Right renal cortex interstitium (tissue), 3 donors: ENCODE measurements around the gene RHEB. TPM values are rescaled to one million over a fixed set of nuclear protein-coding genes. Genes with fewer than 3 reads are reported as not detected.

Experiments used
- DNase-seq, 3 donors: peaks; one replicate each; pipeline ENCODE4 v3.0.0-alpha.2; 2013; ENCODE audit warnings: low read depth in 3 of 3, low spot score in 2 of 3
- polyA plus RNA-seq, 3 donors: library from polyadenylated mRNA; unstranded; fragments of 120-200 nt; gene quantifications; one replicate each; pipeline ENCODE4 v1.2.1, GENCODE V29; 2013; ENCODE audit not compliant: insufficient read length in 3 of 3

The RHEB gene, protein sequence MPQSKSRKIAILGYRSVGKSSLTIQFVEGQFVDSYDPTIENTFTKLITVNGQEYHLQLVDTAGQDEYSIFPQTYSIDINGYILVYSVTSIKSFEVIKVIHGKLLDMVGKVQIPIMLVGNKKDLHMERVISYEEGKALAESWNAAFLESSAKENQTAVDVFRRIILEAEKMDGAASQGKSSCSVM
- polyA plus RNA-seq = 100 to 1,000 TPM; 147 to 154 (median 149) TPM

DNA sequence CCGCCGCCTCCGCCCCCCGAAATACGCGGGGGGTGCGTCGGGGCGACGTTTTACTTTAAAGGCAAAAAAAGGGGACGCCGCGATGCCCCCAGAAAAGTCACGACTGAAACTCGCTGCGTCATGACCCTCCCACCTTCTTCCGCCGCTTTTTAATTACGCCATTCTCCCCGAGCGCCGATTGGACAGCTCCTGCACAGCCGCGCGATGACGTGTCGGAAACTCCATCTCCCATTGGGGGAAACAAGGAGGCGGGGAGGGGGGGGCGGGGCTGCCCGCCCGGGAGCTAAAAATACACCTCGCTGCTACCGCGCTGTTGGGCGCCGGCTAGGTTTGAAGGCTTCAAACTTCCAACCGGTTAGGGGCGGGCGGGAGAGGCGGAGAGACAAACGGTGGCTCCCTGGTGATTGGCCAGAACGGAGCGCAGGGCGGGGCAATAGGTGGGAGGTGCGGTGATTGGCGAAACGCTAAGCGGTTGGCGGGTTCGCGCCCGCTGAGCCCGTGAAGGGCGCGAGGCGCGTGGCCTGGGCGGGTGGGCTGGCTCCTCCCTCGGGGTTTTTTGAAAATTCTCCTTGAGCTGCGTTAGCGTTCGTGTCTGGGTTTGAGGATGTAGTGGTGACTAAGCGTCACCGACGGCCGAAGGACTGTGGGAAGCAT, at the start of gene RHEB:
Gene RHEB, minus strand, starts transcription at position 131 of the 654 bp plus-strand sequence. CDS start 384 bp downstream, outside the sequence.
- DNase-seq = peak; percentile 96 to 99 (median 98)

DNA sequence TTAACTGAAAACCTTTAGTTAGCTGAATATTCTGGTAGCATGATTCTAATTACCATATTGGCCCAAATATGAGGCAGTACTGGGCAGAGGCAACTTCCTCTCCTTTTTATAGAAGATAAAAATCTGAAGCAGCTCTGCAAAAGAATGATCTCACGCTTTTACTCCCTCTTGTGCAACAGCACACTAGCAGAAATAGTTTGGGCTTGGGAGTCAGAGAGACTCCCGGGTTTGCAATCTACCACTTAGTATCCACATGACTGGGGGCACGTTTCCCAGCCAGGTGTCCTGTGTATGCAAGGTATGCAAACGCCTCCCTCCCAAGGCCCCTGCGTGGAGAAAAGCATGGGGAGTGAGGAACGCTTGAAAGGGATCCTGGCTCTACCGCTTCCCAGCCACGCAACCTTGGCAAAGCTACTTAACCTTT, 47.2 kb upstream of the RHEB start:
- no peak for DNase-seq

DNA sequence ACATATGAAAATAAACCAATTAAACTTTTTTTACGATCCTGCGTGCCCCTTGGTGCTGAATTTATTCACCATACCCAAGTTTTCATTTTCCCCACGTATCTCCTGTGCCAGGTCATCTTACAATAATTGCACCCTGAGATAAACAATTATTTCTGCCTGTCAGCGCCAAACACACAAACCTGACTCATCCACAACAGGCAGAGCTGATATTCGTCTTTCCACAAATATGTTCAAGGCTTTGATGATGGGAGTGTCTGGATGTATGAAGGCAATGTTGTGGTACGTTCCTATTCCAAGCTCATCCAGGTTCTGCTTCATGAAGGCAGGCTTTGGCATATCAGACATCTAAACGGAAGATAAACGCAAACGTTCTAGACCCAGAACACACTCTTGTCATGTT, 45.8 kb upstream of the RHEB start:
- DNase-seq = no peak

DNA sequence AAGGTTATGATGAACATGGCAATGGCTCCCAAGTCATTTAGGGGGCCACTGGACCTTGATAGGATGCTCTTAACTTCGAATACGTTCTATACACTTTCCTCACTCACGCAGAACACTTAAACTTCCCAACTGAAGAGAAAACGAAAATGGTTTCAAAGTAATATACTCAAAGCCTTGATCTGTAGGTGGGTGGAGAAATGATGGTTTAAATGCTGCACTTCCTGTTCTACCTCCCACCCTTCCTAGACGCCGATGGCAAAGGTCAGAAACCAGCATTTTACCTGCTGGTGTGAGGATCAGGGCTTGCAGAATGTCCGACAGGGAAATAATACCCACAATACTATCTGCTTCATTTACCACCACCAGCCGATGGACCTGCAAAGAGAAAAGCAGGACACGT, 40.5 kb upstream of the RHEB start:
- DNase-seq = no peak

DNA sequence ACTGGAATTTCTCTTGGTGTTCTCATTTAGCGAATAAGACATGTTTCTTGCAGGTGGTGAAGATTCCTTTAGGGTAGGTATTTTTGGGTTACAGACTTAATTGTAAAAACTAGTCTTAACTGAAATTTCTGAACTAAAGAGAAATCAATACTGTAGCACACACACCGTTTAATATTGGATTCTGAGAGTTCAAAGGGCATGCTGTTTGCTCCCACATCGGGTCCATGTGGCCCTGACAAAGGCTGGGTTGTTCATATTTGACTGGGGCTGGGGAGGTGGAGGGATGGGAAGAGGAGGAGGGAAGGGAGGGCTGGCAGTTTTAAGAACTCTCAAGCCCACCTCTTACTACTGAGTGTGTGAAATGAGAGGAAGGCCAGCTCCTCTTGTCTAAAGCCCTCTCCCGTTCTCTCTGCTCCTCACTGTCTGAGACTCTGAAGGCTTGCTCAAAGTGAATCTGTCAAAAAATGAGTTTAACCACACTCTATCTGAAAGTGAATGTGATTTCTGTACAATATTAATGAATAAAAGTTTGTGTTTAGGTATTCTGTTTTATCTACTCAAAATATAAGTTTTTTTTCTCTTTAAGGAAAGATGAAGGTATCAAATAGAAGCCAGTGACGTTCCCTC, 40.0 kb upstream of the RHEB start:
- no peak for DNase-seq

DNA sequence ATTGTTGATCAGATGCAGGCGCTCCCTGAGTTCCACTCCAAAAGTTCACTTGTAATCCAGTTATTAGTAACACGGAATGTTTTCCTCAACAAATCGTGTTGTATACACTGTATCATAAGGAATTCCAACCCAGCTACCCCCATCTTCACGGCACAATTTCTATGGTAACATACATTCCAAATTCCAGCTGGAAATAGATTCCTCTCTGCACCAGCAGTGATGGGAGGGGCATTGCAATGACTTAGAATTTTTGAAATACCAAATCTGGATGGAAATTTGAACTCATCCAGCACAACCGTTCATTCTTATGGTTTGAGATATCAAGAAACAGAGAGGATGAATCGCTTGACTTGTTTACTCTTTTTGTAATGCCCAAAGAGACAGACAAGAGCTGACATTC, 38.9 kb upstream of the RHEB start:
- no peak for DNase-seq

DNA sequence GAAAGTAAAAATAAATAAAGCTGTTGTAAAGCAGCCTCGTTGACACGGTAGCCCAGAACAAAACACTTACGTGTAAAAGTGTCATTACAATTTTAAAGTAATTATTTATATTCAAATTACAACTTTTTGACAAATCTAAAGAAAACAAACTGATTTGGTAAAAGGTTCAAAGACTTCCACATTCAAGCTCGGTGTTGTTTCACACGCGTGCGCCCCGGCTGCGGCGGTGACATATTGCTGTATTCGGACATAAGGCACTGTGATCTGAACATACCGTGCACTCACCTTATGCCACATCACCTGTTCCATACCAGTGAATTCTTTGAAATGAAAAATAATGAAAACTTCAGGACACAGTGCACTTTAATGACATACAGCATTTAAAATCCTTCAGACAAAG, 36.9 kb upstream of the RHEB start:
- no peak for DNase-seq

DNA sequence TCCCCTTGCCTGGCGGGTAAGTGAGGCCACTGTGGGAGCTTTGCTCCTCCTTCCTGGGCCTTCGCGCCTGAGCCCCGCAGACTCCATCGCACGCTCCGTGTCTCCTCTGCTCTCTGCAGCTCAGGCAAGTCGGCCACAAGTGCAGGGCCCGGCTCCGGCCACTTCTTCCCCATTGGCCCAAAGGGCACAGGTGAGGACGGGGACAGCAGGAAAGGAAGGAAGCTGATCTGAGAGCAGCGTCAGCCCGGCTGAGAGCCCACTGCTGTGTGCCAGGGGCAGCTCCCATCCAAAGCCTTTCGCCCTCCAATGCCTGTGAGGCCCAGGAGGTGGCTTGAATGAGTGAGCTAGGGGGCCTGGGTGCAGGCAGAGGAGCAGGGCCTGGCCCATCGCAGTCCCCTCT, 33.7 kb upstream of the RHEB start:
- DNase-seq = no peak

DNA sequence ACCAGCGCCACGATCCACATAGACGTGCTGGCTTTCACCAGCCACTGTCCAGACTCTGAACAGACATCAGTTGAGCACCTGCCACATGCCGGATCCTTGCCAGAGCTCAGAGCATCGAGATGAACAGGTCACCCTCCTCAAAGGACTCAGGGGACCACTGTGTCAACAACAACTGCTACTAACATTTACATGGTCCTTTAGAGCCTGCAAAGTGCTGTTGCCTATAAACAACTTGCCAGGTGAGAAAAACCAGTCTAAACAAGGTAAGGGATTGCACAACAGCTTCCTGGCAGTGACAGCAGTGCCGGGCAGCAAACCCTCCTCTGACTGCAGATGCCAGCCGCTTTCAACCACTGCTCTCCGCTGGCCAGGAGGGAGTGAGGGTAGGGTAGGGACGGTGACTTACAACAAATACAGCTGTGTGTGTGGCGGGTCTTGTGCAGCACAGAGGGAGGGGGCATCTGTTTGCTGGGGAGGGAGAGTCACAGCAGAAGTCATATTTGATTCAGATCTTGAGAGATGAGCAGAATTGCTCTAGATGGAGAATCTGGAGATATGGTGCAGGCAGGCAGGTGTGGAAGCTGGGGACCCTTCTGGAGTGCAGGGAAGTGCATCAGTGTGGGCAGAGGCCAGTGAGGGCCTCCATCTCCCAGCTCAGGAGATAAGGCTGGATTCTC, 32.8 kb upstream of the RHEB start:
- no peak for DNase-seq

DNA sequence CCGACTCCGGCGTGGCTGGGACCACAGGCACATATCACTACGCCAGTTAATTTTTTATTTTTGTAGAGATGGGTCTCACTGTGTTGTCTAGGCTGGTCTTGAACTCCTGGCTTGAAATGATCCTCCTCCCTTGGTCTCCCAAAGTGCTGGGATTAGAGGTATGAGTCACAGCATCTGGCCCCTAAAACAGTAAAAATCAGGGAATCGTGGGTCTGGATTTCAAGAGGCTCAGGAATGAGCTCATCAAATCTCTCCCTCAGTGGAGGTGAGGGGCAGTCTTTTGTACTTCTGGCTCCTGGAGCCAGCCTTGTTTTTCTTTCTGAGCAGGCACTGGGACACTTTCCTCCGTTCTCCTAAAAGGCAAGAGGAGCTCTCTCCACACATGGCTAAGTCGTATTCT, 32.1 kb upstream of the RHEB start:
- no peak for DNase-seq

DNA sequence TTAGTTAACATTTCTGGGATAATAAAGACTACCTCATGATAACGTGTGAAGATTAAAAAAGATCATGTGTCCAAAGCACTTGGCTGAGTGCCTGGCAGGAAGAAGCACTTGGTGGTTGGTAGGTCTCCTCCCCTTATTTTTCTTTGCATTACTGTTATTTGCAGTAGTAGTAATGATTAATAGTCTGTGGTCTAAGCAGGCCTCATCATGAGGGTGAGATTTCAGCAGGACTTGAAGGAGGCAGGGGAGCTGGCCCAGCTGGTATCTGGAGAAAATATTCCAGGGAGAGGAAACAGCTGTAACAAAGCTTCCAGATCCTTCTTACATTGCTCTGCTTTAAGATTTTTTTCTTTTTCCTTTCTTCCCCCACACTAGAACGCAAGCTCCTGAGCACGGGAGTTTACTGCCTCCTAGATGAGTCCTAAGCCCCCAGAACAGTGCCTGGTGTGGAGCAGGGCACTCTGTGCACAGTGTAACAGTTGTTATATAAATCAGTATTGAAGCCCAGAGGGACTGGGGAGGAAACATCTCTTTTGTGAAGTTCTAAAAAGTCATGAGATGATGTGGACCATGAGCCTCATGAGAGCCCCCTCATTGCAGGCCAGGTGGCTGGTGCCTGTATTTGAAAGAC, 31.1 kb upstream of the RHEB start:
- DNase-seq = no peak

DNA sequence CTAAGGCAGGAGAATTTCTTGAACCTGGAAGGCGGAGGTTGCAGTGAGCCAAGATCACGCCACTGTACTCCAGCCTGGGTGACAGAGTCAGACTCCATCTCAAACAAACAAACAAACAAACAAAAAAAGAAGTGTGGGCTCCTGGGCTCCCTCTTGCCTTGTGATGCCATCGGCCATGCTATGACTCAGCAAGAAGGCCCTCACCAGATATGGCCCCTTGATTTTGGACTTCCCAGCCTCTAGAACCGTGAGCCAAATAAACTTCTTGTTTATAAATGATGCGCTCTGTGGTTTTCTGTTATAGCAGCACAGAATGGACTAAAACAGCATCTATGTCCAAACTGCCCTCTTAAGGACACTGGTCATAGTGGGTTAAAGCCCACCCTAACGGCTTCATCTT, 29.9 kb upstream of the RHEB start:
- DNase-seq = no peak

DNA sequence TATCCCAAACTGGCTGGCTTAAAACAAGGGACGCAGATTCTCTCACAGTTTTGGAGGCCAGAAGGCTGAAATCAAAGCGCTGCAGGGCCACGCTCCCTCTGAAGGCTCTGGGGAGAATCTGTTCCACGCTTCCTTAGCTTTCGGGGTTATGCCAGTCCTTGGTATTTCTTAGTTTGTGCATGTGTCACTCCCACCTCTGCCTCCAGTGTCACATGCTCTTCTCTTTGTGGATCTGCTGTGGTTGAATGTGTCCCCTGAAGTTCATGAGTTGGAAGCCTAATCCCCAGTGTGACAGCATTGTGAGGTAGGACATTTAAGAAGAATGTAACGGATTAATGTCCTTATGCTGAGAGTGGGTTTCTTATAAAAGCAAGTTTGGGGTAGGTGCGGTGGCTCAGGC, 29.4 kb upstream of the RHEB start:
- DNase-seq = no peak

DNA sequence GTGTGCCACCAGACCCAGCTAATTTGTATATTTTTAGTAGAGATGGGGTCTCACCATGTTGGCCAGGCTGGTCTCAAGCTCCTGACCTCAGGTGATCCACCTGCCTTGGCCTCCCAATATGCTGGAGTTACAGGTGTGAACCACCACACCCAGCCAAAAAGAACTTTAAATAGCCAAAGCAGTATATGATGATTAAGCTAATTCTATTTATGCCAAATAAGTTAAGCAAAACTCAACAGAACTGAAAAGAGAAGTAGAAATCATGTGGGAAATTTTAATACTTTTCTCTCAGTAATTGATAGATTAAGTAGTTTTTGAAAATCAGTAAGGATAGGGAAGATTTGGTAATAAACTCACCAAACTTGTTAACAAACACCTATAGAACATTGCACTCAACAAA, 24.5 kb upstream of the RHEB start:
- no peak for DNase-seq

DNA sequence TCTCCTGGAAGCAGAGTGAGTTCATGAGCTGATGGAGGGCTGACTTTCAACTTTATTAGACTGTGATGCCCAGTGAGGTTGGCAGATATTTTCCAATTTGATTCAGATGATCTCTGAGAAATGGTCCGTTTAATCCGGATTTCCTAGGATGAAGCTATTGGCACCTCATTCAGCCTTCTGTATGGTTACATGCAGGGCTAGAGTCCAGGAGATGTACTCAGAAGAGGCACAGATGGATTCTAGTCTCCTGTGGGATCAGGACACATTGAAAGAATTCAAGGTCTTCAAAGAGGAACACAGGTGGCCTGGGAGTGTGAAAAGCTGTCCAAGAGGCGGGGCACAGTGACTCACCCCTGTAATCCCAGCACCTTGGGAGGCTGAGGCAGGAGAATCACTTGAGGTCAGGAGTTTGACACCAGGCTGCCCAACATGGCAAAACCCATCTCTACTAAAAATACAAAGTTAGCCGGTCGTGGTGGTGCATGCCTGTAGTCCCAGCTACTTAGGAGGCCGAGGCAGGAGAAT, 23.0 kb upstream of the RHEB start:
- no peak for DNase-seq

DNA sequence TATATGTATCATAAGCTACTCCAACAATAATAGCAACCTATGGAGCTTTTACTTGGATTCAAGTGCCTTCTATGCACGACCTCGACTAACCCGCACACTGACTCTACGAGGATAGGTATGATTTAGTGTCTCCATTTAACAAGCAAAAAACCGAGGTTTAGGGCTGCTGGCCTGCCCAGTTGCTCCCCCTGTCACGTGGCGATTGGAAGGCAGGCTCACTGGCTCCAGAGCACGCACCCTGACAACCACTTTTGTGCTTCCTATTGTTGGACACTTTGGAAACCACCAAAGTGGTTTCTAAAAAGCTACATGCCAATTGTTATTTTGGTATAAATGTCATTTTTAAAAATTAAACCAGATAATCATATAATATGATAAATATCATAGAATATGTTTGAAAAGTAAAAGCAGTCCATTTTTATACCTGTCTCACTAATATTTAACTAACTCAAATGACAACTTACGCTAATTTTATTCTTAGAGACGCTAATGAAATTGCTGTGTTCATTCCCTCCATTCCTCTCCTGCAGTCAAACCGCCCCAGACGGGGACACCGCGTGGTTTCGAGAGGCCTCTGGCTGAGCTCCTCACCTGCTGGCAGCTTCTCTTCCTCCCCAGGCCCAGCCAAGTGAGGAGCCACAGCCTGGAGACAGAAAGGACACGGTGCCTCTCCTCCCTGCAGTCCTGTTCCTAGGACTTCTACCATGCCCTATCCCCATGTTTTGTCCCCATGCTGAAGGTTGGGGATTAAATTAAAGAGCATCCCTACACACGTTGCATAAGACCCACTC, 22.2 kb upstream of the RHEB start:
- no peak for DNase-seq

DNA sequence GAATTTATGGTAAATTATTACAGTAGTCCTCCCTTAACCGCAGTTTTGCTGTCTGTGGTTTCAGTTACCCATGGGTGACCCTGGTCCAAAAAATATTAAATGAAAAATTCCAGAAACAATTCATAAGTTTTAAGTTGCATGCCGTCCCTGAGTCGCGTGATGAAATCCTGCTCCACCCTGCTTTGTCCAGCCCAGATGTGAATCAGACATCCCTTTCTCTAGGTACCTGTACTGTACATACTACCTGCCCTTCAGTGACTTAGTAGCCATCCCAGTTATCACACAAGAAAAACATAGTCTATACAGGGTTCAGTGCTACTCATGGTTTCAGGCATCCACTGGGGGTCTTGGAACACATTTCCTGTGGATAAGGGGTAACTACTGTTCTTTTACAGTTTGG, 20.5 kb upstream of the RHEB start:
- DNase-seq = no peak

DNA sequence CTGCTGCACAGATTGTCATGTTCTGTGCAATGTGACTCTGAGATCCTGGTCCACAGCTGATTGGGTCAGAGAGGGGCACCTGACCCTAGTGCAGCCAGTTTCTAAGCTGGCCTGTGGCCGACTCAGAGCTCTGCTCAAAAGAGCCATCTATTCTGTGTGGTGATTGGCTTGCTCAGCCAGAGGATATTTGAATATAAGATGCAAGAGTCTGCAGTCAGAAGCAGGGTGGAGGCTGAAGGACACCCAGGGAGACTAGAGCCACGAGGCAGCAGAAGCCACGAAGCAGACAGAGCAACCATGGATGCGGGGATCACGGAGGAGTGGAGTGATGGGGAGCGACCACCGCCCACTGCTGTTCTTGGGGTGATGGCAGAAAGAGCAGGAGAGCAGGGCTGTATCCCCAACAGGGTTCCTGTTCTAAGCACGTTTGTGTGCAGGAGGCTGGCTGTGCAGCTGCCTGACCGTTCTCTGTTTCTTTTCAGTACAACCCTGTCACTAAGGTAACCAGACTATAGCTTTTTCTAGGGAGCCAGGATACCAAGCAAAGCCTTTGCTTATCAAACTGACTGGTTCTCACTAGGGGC, 19.5 kb upstream of the RHEB start:
- DNase-seq = no peak

DNA sequence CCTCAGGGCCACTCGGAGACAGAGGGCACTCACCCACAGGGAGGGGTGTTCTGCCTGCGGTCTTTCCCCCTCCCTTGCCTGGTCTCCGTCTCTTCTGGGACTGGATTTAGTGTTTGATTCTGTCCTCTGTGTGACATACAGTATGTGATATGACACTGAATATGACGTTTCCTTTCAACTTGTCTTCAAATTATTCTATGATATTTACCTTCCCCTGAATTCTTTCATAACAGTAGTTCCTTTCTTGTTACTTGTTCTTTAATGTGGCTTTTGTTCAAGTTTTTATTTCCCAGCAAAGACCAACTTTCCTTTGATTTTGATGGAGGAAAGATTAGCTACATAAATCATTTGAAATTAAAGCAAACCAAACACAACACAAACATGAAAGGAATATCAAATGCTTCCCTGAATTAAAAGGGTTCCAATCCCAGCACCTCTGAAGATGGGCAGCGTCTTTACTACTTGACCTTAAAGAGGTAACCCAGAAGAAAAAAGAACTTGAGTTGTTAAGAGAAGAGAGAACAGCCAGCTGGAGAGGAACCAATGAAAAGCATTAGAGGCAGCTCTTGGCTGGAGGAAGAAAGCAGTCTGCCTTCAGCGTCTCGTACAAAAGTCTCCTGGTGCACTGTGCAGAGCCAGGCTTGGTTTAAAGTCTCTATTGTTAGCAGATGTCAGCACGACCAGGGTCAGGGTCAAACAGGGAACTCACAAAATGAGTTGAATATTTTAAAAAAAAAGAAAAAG, 18.3 kb upstream of the RHEB start:
- DNase-seq = no peak
